H7 (cell line): ENCODE measurements around the gene TSPAN4. TPM values are rescaled to one million over a fixed set of nuclear protein-coding genes. Genes with fewer than 3 reads are reported as not detected.
A peak's percentile ranks its signal among the peaks of the same experiment; 100 is the strongest.

ENCODE experiments used
- DNase-seq: peaks from one replicate; pipeline ENCODE4 v3.0.0; 2012
- H3K27me3 ChIP-seq: 2 replicates; pipeline ENCODE4 v1.6.0; 2011; ENCODE audit warnings: mild to moderate bottlenecking, low read length; ENCODE audit not compliant: control insufficient read depth, insufficient read depth
- H3K36me3 ChIP-seq: replicated peaks from 2 replicates; pipeline ENCODE4 v1.5.1; 2011; ENCODE audit warnings: low read length; ENCODE audit not compliant: control insufficient read depth, insufficient read depth
- H3K4me3 ChIP-seq: 2 replicates; pipeline ENCODE4 v1.5.1; 2011; ENCODE audit warnings: low read depth, mild to moderate bottlenecking, control low read depth, low read length, moderate library complexity; ENCODE audit not compliant: insufficient read depth
- total RNA-seq: library from RNA; depleted of rRNA; stranded (reverse); fragments of >200 nt; shearing (Covaris generic); gene quantifications from 2 replicates; pipeline ENCODE4 v1.2.3, GENCODE V29; 2014

Gene TSPAN4
- total RNA-seq, 1 experiment from 2014 or later, result 117 TPM

GRCh38 chr11:825366-826226 is 17.1 kb upstream of the TSPAN4 start:
- Histone ChIP-seq H3K36me3 (no peaks in the 10 kb centered on the region), H3K27me3 (peaks cover 34% of the 10 kb centered on the region), H3K4me3 (no peak overlapping the region)
- DNase-seq, result no peak

GRCh38 chr11:826227-826621 is 16.4 kb upstream of the TSPAN4 start:
- Histone ChIP-seq H3K36me3 (no peaks in the 10 kb centered on the region), H3K27me3 (peaks cover 40% of the 10 kb centered on the region), H3K4me3 (no peak overlapping the region)
- DNase-seq, result no peak

- Histone ChIP-seq H3K36me3 (no peaks in the 10 kb centered on the region), H3K27me3 (peaks cover 46% of the 10 kb centered on the region), H3K4me3 (peak overlapping the region; percentile 52)
- no peak for DNase-seq
Measured at GRCh38 chr11:826836-827145, 15.9 kb upstream of the TSPAN4 start.

GRCh38 chr11:827146-827896 is 15.3 kb upstream of the TSPAN4 start:
- H3K36me3 ChIP-seq, result no peaks in the 10 kb centered on the region
- H3K4me3 ChIP-seq, result peak overlapping the region; percentile 52
- peak; percentile 89 for DNase-seq
- peaks cover 51% of the 10 kb centered on the region for H3K27me3 ChIP-seq

DNA sequence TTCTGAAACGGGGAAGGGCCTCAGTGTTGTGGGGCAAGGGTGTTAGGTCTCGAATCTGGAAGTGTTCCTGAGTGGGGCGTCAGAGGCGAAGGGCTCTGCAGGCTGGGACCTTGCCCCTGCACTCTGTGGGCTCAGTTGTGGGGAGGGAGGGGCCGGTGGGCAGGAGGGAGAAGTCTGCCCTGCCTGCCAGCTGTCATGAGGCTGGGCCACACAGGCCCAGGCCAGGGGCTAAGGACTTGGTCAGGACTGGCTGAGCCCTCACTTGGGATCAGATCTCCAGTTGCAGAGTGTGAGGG is 14.8 kb upstream of the TSPAN4 start, which contains the start of gene CRACR2B:
CRACR2B (plus strand) TSS at position 23 of the 296 bp plus-strand sequence. CDS start 689 bp downstream, outside the sequence.
- peaks cover 53% of the 10 kb centered on the region for H3K27me3 ChIP-seq
- peak within 1 kb of the TSS; percentile 52 for H3K4me3 ChIP-seq
- DNase-seq, result no peak
- H3K36me3 ChIP-seq, result no peaks in the 10 kb centered on the region

- Histone ChIP-seq H3K27me3 (peaks cover 53% of the 10 kb centered on the region), H3K4me3 (no peak overlapping the region), H3K36me3 (no peaks in the 10 kb centered on the region)
- DNase-seq, result no peak
Measured at GRCh38 chr11:828506-829175, 14.0 kb upstream of the TSPAN4 start.

DNA sequence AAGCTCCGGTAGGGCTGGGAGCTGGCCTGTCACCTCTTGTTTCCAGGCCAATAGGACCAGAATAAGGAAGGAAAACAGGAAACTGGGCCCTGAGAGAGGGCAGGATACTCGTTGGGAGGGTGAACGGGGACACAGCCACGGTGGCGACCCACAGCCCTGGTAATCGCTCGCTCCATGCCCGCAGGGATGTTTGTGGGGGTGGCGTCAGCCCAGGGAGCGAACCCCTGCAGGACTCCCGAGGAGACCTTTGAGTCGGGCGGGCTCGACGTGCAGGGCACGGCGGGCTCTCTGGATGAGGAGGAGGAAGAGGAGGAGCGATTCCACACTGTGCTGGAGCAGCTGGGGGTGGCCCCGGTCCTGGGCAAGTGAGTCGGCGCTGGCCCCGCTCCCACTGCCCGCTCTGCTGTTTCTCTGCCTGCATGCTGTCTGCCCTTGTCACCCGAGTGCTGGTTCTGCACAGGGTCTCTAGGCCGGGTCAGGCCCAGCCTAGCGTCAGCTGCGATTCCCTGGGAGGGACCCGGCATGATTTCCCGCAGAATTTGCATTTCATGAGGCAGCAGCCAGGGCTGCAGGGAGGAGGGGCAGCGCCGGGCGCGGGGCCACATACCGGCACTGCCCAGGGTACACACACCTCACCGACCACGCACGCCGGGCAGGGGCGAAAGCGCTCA is 13.3 kb upstream of the TSPAN4 start:
- DNase-seq, result peak; percentile 83
- Histone ChIP-seq H3K4me3 (peak overlapping the region; percentile 49), H3K27me3 (peaks cover 53% of the 10 kb centered on the region), H3K36me3 (no peaks in the 10 kb centered on the region)

- DNase-seq, result no peak
- Histone ChIP-seq H3K36me3 (no peaks in the 10 kb centered on the region), H3K27me3 (peaks cover 53% of the 10 kb centered on the region), H3K4me3 (peak overlapping the region; percentile 49)
Measured at GRCh38 chr11:829847-830294, 12.8 kb upstream of the TSPAN4 start.

DNA sequence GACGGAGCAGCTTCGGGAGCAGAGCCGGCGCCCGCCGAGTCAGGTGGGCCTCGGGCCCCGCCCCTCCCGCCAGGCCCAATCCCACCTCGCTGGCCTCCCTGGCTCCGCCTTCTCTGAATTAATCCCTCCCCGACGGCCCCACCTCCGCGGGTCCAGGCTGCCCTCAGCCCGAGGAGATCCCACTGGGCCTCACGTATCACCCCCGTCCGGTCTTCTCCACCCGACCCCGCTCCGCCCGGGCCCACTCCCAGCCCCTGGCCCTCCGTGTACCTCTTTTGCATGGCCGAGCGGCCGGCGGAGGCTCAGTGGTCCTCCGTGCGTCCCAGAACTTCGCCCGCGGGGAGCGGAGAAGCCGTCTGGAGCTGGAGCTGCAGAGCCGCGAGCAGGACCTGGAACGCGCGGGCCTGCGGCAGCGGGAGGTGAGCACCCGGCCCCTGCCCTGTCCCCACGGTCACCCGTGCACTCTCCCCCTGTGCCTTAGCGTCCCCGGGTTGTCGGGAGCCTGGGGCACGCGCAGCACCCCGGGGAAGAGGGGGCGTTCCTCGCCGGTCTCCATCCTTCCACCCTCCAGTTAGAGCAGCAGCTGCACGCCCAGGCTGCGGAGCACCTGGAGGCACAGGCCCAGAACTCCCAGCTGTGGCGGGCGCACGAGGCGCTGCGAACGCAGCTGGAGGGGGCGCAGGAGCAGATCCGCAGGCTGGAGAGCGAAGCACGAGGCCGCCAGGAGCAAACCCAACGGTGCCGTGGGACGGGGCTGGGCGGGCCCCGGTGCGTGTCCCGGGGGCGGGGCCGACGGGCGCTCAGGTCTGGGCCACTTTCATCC is 12.1 kb upstream of the TSPAN4 start:
- DNase-seq, result peak; percentile 99
- H3K27me3 ChIP-seq, result peaks cover 53% of the 10 kb centered on the region
- H3K4me3 ChIP-seq, result peak overlapping the region; percentile 62
- H3K36me3 ChIP-seq, result no peaks in the 10 kb centered on the region

GRCh38 chr11:831118-831864 is 11.4 kb upstream of the TSPAN4 start:
- Histone ChIP-seq H3K4me3 (peak overlapping the region; percentile 62), H3K36me3 (no peaks in the 10 kb centered on the region), H3K27me3 (peaks cover 51% of the 10 kb centered on the region)
- no peak for DNase-seq

- H3K27me3 ChIP-seq, result peaks cover 44% of the 10 kb centered on the region
- H3K4me3 ChIP-seq, result peak overlapping the region; percentile 54
- H3K36me3 ChIP-seq, result peaks cover 1% of the 10 kb centered on the region; the same call in 1 of the 2 replicates
- no peak for DNase-seq
Measured at GRCh38 chr11:831961-832528, 10.6 kb upstream of the TSPAN4 start.

GRCh38 chr11:832529-833113 is 10.0 kb upstream of the TSPAN4 start, which contains the start of gene CD151:
Gene CD151, plus strand, starts transcription at chr11:832952. Its CDS starts 3,118 bp downstream, at chr11:836070.
- H3K27me3 ChIP-seq, result peaks cover 40% of the 10 kb centered on the region
- peak within 1 kb of the TSS; percentile 74 for H3K4me3 ChIP-seq
- DNase-seq, result peak; percentile 95
- H3K36me3 ChIP-seq, result peaks cover 3% of the 10 kb centered on the region; the same call in 1 of the 2 replicates
